HG03439 (cell line): ENCODE results near the gene FGFBP2.

Source experiments
- ATAC-seq: cut with Tn5 transposase; IDR thresholded peaks from one replicate; pipeline ENCODE4 v1.9.1; 2021; ENCODE audit warnings: mild to moderate bottlenecking, moderate library complexity; ENCODE audit not compliant: unreplicated experiment

The FGFBP2 gene

DNA sequence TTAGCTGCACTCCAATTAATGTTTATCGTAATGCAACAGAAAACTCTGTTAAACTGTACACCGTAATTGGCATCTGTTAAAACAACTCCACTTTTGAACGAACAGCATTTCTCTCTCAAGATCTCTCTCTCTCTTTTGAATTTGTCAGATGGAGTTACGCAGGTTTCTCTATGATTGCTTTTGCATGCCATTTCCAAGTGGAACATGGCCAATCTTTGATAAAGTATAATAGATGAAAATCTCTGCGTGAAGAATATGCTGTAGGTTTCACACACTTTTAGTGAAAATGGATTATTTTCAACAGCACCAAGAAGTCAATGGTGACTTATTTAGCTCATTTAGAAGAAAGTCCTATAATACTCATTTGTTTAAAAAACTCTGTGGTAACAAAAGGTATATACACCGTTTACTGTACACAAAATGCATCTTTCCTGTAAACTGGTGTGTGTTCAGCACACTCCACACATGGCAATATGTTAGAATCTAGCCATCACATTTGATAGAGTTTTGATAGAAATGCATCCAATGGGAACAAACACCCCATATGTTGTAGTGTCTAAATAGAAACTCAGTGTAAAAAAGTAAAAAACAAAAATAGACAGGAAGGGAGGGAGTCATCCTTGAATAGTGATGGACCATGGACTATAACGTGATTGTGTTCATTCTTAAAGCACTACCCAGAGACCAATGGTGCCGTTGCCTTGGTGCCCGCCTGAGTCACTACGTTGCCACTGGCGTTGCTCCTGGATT, 5.8 kb upstream of the FGFBP2 start:
- no peak for ATAC-seq

DNA sequence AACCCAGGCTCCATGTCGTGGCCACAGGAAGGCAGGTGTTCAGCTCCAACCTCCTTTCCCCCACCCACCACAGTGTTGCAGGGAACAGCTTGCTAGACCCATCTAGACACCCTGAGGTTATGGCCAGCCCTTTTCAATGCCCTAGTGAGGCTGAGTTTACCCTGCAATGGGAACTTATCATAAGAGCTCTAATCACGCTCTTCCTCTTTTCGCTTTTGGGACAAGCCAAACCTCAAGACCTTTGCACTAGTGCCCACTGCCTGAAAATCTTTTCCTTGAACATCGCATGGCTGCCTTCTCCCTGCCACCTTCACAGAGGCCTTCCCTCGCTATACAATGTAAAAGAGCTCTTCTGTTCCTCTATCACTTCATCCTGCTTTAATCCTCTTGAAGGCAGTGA, 2.4 kb upstream of the FGFBP2 start:
- no peak for ATAC-seq

DNA sequence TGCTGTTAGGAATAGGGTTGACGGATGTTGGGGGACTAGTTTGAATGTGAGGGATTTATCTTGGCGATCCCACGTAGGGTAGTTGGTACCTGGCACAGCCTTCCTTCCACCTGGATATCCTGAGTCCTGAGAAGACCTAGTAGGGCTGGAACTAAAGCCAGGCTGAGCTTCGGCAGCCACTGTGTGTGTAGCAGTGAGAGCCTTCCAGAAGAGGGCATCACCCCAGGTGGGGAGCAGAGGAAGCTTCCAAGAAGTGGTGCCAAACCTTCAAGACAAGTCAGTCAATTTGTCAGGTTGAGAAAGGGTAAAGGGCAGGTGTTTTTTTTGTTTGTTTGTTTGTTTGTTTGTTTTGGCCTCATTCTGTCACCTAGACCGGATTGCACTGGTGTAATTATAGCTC, 1.2 kb upstream of the FGFBP2 start:
- ATAC-seq: no peak

DNA sequence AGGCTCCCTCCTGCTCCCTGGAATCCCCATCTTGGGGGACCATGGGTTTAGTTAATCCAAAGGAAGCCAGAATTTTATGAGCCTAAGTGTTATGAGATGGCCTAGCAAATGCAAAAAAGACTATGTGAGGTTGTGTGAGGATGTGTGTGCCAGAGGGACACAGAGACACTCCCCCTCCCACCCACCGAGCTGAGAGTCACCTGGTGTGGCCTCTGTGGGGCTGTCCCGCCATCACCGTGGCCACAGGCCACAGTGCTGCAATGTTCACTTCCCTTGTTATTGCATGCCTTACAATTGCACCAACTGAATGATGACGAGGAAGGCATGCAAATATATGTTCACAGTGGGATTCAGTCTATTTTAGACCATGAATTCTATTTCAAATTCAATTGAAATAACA, 601 bp upstream of the FGFBP2 start:
- ATAC-seq: peak; percentile 81

DNA sequence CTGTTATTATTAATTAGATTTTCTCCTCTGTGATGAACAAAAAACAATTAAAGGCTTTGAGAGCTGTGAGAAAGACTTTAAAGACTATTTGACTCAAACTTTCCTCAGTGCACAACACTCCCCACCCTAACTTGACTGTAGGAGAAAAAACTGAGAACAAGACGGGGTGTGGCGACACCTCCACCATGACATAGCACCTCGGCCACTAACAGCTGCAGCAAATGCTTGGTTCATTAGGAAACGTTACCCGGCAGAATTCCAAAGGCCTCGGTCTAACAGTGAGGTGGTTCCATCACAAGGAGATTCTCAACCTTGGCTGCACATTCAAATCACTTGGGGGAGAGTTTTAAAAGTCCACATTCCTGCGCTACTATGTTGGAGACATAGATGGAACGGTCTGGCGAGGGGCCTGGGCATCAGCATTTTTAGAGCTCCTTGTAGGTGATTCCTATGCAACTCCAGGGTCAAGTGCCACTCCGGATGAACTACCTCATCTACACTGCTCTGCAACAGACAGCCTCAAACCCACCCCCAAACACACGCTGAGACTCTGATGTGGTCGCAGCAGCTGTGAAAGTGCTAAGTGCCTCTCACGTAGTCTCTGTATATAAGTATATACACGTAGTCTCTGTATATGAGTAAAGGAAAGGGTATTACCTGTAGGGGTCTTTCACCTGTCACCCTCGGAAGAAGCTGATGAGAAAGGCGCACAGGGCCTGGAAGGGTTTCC, 1.0 kb downstream of the FGFBP2 start:
- no peak for ATAC-seq

DNA sequence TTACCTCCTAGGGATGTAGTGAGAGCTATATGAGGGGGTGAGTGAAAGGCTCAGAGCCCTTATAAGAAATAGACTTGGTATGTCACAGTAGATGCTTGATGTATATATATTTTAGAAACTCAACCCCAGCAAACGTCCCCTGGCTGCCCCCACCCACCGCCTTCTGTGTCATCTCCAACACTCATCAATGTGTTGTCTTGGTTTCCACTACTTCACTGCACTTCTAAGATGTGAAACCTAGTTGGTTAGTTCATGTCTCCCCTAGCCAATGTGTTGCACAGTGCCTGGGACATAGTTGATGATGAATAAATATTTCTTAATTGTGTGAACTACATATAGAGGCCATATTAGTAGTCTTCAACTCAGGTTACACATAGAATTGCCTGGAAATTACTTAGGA, 4.4 kb downstream of the FGFBP2 start:
- ATAC-seq: no peak

DNA sequence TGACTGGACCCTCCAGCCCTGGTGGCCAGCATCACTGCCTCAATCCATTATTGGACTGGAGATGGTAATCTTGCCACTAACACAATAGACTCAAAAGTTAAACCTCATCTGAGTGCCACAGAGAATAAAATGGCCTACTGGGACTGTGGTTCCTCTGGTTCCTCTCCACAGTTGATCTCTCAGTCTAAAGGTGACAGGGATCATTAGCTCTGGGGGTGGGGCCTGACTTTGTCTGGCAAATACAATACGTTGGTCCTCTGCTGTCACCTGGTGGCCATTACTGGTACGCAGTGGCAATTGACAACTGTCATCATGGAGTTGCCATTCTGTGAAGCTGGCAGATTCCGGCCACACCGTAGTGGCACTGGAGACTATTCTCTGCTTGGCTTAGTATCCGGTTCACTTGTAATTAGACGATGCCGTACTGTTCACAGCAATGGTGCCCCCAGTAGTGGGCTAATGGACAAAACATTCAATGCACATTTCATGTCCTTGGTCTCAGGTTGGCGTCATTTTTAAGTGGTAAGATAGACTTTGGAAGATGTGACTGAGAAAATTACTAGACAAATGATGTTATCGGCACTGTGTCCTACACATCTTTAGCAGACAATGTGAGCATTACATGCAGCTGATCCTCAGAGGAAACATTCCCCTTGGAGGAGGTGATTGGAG, 6.7 kb downstream of the FGFBP2 start:
- peak; percentile 92 for ATAC-seq

DNA sequence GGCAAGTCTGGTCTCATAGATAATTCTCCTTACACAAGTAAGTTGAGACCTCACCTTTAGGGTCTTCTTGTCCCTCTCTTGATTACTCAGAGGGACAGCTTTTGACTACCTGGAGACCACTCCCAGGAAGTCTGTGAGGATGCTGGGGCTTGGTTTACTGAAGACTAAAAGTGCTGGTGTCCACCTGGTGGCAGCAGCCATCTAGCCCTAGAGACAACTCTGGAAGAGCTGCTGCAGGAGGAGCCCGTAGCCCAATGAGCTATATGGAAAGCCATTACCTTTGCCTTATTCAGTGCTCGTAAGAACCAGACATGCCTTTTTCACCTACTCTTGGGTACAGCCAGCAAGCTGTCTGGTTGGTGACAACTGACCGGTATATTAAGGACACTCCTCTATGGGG, 7.3 kb downstream of the FGFBP2 start:
- no peak for ATAC-seq

DNA sequence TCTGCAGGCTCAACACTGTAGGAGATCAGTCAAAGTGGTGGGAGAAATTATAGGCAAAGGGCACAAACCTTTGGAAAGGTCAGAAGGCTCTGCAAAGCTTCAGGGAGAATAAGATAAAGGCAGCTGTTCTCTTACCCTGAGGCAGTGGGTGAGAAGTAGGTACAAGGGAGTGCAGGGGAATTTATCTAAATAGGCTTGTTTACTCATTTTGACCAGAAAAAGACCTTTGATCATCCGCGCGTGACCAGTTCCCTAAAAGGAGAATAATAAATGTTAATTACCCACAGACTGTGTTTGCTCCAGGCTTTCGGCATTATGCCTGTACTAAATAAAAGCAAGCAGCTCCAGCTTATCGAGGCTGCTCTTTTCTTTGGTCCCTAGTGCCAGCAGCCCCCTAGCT, 9.3 kb downstream of the FGFBP2 start:
- no peak for ATAC-seq

DNA sequence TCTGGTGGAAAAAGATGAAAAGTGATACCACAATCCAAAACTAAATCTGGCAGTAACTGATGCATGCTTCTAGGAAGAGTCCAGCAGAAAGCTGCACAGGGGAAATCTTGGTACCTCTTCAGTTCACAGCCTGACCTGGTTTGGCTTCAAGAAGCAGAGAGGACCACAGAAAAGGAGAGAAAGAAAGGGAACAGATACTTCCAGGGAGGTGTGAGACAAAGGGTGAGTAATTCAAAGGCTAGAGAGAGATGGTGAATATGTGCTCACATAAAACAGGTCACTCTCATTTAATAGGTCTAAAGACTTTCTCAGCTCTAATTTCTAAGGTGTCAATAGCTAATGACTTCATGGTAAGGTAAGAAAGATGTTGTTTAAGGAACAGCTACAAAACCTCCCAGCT, 11.2 kb downstream of the FGFBP2 start:
- no peak for ATAC-seq

DNA sequence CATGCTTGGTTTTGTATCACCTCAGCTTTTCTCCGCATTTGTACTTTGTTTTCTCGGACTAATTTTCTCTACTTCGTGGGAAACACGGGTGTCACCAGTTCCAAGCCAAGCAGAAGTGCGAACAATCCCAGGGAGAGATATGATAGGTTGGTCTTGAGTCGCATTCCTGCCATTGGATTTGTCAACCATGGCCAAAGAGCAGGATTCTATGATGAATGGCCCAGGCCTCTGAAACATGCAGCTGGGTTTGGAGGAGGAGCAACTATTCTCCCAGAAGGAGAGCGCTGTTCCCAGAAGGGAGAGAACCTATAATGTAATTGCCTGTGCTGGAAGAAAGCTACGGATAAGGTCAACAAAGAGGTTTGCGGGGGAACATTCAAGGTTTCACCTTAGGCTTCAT, 14.1 kb downstream of the FGFBP2 start:
- no peak for ATAC-seq

DNA sequence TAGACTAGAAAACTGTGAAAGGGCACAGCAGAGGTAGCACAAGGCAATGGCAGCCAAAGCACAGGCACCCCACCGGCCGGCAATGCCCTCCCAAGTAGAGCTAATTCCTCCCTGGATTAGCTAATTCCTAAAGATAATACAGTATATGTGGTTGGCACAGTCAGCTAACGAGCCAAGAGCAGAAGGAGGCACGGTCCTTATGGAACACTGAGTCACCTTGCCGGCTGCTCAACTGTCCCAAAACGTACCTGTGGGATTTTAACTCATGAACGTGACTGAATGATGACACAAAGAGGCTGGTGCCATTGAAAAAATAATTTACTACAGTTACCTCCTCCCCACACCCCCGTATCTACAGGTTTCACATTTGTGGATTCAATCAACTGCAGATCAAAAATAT, 15.3 kb downstream of the FGFBP2 start:
- no peak for ATAC-seq

DNA sequence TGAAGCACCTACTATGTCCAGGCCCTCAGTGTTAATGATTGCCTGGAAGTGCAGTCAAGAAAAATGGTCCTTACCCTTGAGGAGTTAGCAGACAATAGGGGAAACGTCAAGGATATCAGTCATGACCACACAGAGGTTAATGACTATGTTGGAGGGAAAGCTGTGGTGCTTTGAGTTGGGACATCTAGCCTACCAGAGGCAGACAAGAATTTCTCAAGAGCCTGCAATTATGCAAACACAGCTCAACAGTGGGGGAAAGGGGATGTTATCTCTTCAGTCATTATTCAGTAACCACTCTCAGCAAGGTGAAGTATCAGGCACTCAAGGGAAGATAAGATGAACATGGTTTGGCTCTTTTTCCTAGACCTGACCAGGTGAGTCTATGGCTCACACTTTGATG, 17.5 kb downstream of the FGFBP2 start:
- ATAC-seq: no peak

DNA sequence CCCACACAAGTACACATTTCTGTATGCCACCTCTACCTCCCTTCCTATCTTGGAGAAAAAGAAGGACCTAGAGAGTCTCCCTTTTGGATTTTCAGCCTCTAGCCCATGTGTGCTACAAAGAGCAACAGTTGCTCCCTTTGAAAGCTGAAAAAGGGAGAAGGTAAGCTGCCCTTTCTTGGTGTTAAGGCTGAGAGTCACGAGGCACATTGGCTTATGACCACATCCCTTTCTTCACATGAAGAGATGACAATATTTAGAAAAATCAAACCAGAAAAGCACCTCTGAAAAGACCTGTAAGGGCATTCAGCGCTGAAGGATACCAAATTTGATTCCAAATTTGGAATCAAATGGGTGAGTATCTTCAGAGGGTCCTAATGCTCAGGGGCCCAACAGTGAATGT, 18.1 kb downstream of the FGFBP2 start:
- no peak for ATAC-seq

DNA sequence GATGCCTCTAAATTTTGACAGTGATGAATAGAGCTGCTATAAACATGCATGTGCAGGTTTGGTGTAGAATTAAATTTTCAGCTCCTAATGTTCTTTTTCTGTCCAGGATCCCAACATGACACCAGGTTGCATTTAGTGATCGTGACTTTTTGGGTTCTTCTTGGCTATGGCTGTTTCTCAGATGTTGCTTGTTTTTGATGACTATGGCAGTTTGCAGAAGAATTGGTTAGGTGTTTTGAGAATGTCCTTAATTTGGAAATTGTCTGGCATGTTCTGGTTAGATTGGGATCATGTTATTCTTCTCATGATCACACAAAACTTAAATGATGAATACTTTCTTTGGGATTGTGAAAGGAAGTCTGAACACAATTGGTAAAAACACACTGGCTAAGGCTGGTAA, 20.7 kb downstream of the FGFBP2 start:
- no peak for ATAC-seq

DNA sequence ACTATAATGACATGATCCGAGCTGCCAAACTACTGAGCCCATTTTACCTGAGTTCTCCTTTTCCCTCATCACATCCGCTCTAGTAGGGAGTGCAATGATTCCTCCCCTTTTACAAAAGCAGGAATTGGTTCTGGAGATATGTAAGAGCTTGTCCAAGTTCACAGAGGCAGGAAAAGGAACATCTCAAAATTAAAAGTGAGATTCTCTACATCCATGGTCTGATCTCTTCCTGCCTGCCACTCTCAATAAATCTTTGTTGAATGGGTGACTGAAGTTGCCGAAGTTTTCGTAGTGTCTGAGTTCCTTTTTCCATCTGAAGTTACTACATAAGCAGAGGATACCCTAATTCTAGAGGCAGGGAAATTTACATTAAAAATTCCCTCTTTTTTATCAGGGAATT, 24.3 kb downstream of the FGFBP2 start, which contains the start of gene FGFBP1:
FGFBP1 (minus strand) TSS at position 101 of the 400 bp plus-strand sequence. CDS start 2,108 bp downstream, outside the sequence.
- no peak for ATAC-seq

DNA sequence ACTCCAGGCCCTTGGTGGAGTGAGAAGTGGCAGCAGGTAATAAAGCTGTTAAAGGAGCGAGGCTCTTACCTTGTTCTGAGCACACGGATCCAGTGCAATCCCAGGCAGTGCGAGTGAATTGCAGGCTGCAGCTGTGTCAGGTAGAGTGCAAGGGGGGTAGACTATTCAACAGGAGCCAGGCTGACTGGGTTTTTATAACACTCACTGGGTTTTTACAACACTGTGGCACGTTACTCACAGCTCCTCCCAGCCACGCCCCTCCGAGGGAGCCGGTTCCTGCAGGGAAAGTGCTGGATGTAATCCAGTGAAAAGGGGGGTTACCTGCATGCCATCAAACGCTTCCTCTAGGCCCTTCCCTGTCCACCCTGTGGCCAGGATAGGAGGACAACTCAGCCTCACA, 24.8 kb downstream of the FGFBP2 start:
- ATAC-seq: no peak

DNA sequence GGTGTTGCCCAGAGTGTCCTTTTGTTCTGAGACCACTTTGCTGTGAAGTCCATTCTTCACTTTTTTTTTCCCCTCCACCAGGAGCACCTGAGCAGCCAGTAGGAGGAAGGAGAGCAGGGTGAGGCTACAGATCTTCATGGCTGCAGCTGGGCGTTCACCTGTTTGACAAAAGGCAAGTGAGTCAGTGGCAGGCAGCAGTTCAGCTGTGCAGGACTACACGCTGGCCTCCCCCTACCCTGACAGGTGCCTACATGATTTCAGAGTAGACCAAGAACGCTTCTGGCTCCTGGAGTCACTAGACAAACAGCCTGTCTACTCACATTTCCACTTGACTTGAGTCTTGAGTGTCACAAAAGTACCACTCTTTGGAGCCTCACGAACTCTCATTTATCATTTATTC, 26.5 kb downstream of the FGFBP2 start:
- no peak for ATAC-seq

DNA sequence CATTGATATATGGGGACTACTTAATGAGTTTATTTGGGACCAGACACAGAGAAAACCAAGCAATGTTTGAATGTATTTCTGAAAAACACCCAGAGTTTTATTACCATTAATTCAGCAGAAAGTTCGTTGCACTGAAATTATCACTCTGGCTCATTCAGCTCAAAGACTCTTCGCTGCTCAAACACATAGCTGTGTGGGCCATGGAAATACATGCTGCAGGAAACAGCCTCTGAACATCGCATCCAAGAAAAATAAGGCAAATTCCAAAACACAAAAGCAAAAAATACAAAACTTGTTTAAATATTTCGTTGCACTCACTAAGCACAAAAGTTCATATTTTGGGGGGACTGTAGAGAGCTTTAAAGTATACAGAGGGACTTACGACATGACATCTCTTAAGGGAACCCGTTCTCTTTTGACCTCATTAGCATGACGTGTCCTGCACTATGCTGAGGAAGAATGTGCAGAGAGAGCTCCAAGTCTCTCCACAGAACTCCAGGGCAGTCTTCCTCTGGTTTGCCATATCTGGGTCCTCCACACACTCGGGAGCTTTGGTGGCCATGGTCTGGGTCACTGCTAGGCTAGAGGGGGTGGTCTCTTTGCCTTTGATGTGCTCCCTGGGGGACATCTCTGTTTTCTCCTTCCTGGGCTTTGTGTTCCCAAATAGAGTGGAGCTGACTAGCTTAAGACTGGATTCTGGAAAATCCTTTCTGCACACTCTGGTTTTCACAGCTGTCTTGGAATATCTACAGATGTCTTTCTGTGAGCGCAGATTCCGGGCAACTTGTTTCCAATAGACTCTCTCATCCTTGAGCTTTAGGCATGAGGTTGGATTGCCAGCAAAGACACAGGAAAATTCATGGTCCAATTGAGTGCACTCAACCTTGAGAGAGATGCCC, 27.2 kb downstream of the FGFBP2 start:
- no peak for ATAC-seq

DNA sequence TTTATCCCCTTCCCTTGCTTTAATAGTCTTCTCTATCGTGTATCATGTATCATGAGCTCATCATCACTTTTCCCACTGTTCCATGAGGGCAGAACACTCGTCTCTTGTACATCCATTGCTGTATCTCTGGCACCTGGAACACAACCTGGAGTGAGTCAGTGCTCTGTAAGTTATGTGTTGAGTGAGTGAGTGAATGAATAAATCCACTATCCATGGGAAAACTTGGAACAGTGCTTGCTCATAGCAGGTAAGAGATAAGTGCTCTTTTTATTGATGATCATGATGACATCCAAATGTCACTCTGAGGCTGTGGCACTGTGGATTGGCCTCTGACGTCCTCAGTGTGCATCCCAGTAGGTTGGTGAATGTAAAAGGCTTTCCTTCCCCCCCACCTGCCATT, 28.7 kb downstream of the FGFBP2 start:
- no peak for ATAC-seq
